Endodermal cell (in vitro differentiated cells): Measurements from ENCODE around the gene PLPPR2. TPM values are rescaled to one million over a fixed set of nuclear protein-coding genes. Genes with fewer than 3 reads are reported as not detected.

Experiments
- DNase-seq: peaks from one replicate; pipeline ENCODE4 v3.0.0-alpha.2; 2017
- H3K27ac ChIP-seq: 2 replicates; pipeline ENCODE4 v1.5.1; 2013; ENCODE audit warnings: mild to moderate bottlenecking, low read depth, low read length, moderate library complexity
- H3K27me3 ChIP-seq: 2 replicates; pipeline ENCODE4 v1.6.1; 2013; ENCODE audit warnings: mild to moderate bottlenecking, low read length, moderate library complexity; ENCODE audit not compliant: insufficient read depth, control insufficient read depth, poor library complexity, severe bottlenecking
- H3K36me3 ChIP-seq: 2 replicates; pipeline ENCODE4 v1.7.0; 2013; ENCODE audit warnings: mild to moderate bottlenecking, low read length, moderate library complexity; ENCODE audit not compliant: control insufficient read depth, insufficient read depth
- H3K4me1 ChIP-seq: one replicate; pipeline ENCODE4 v1.7.0; 2013; ENCODE audit warnings: low read length; ENCODE audit not compliant: control insufficient read depth, insufficient read depth
- H3K4me3 ChIP-seq: 2 replicates; pipeline ENCODE4 v1.5.1; 2013; ENCODE audit warnings: mild to moderate bottlenecking, low read length, moderate library complexity
- H3K9ac ChIP-seq: 2 replicates; pipeline ENCODE4 v1.6.1; 2013; ENCODE audit warnings: mild to moderate bottlenecking, low read length, moderate library complexity; ENCODE audit not compliant: poor library complexity, severe bottlenecking; ENCODE audit errors: extremely low read depth
- H3K9me3 ChIP-seq: 2 replicates; pipeline ENCODE4 v1.6.1; 2013; ENCODE audit warnings: mild to moderate bottlenecking, low read length, moderate library complexity; ENCODE audit not compliant: control insufficient read depth
- H3K27ac Mint-ChIP-seq: 2 replicates; pipeline ENCODE4 v1.8.0; 2020; ENCODE audit warnings: mixed read lengths
- H3K27me3 Mint-ChIP-seq: 2 replicates; pipeline ENCODE4 v1.8.0; 2021; ENCODE audit warnings: mild to moderate bottlenecking, mixed read lengths; ENCODE audit not compliant: insufficient read depth
- H3K36me3 Mint-ChIP-seq: 2 replicates; pipeline ENCODE4 v1.8.0; 2020; ENCODE audit warnings: low read depth, mixed read lengths
- H3K4me1 Mint-ChIP-seq: 2 replicates; pipeline ENCODE4 v1.8.0; 2020; ENCODE audit warnings: mixed read lengths
- H3K4me3 Mint-ChIP-seq: 2 replicates; pipeline ENCODE4 v1.8.0; 2020; ENCODE audit warnings: mild to moderate bottlenecking, moderate library complexity, mixed read lengths
- H3K9me3 Mint-ChIP-seq: 2 replicates; pipeline ENCODE4 v1.8.0; 2020; ENCODE audit warnings: mild to moderate bottlenecking, mixed read lengths
- CTCF ChIP-seq: fragments of 200-600 bp; sonication (generic); conservative IDR thresholded peaks from 2 replicates; pipeline ENCODE4 v1.5.0; 2021; ENCODE audit warnings: antibody characterized with exemption, mild to moderate bottlenecking
- WGBS, 2 experiments: methylation state at CpG; one replicate each; pipeline versions ENCODE4 v1.1.5 to v1.1.7; 2013; ENCODE audit warnings: missing lambda C conversion rate in 2 of 2, mixed read lengths in 1 of 2; ENCODE audit not compliant: insufficient coverage in 1 of 2, insufficient read length in 1 of 2; 5-methylcytosine and 5-hydroxymethylcytosine counted together
- total RNA-seq, 2 donors: library from RNA; stranded (reverse); fragmentation: NEBNext Ultra II Directional in 1 of 2; extraction: Animal tissue kit (Norgen Biotek cat#: 25700) in 1 of 2; gene quantifications; 2 replicates in 1 of 2; 3 replicates in 1 of 2; pipeline ENCODE4 v1.2.1, GENCODE V29; 2021

PLPPR2 gene
- total RNA-seq, 2 donors from 2014 or later: 3.1 to 6.8 TPM

- Histone ChIP-seq H3K4me3 (no peak overlapping the region), H3K9me3 (no peaks in the 10 kb centered on the region), H3K27me3 (no peaks in the 10 kb centered on the region), H3K9ac (no peak overlapping the region), H3K4me1 (no peaks in the 10 kb centered on the region), H3K36me3 (no peaks in the 10 kb centered on the region), H3K27ac (no peak overlapping the region)
- Mint-ChIP-seq H3K27ac (peak overlapping the region; percentile 35), H3K36me3 (peaks cover 51% of the 10 kb centered on the region), H3K27me3 (no peaks in the 10 kb centered on the region), H3K9me3 (no peaks in the 10 kb centered on the region), H3K4me3 (no peak overlapping the region), H3K4me1 (no peaks in the 10 kb centered on the region)
- no peak for TF ChIP-seq CTCF
- no peak for DNase-seq
- 95 to 96% methylated on average over 4 of the region's 4 CpGs for WGBS, 2 experiments
These were observed 53.4 kb downstream of the PLPPR2 start for GRCh38 chr19:11408591-11408990.

- no peaks in the 10 kb centered on the region for H3K36me3 ChIP-seq
- 68 to 81% methylated on average over 7 to 8 of the region's 8 CpGs for WGBS, 2 experiments
- no peaks in the 10 kb centered on the region for H3K27me3 ChIP-seq
- no peaks in the 10 kb centered on the region for H3K4me1 ChIP-seq
- Mint-ChIP-seq H3K4me1 (no peaks in the 10 kb centered on the region), H3K9me3 (no peaks in the 10 kb centered on the region), H3K36me3 (peaks cover 44% of the 10 kb centered on the region), H3K27ac (no peak overlapping the region), H3K27me3 (no peaks in the 10 kb centered on the region), H3K4me3 (no peak overlapping the region)
- no peaks in the 10 kb centered on the region for H3K9me3 ChIP-seq
- DNase-seq: no peak
- TF ChIP-seq CTCF: no peak
- no peak overlapping the region for H3K27ac ChIP-seq
- H3K9ac ChIP-seq: no peak overlapping the region
- no peak overlapping the region for H3K4me3 ChIP-seq
These were observed 55.5 kb downstream of the PLPPR2 start for GRCh38 chr19:11410682-11411081.

GRCh38 chr19:11414544-11414943, 59.3 kb downstream of the PLPPR2 start:
- Histone ChIP-seq H3K9ac (no peak overlapping the region), H3K27ac (no peak overlapping the region), H3K4me1 (no peaks in the 10 kb centered on the region), H3K27me3 (peaks cover 9% of the 10 kb centered on the region), H3K4me3 (no peak overlapping the region), H3K36me3 (no peaks in the 10 kb centered on the region), H3K9me3 (no peaks in the 10 kb centered on the region)
- Mint-ChIP-seq H3K9me3 (no peaks in the 10 kb centered on the region), H3K27me3 (peaks cover 4% of the 10 kb centered on the region), H3K4me1 (peaks cover 2% of the 10 kb centered on the region), H3K36me3 (peaks cover 40% of the 10 kb centered on the region), H3K27ac (no peak overlapping the region), H3K4me3 (no peak overlapping the region)
- 84 to 95% methylated on average over 2 of the region's 2 CpGs for WGBS, 2 experiments
- DNase-seq: no peak
- TF ChIP-seq CTCF: no peak

Other genes starting within 250 kb of the PLPPR2 start
- 10 to 100 TPM; 35.4 to 50.0 TPM for gene SPC24, start 199.7 kb upstream of the PLPPR2 start, total RNA-seq
- gene KANK2, start 157.9 kb upstream of the PLPPR2 start, total RNA-seq: 10 to 100 TPM; 74.2 to 87.7 TPM
- gene ANGPTL8, start 115.8 kb upstream of the PLPPR2 start, total RNA-seq: not detected
- 100 to 1,000 TPM in 1 of 2 donors, 10 to 100 TPM in 1; 93.8 to 111 TPM for gene DOCK6, start 92.9 kb upstream of the PLPPR2 start, total RNA-seq
- gene TSPAN16, start 59.3 kb upstream of the PLPPR2 start, total RNA-seq: not detected
- 10 to 100 TPM; 37.2 to 43.2 TPM for gene RAB3D, start 15.8 kb upstream of the PLPPR2 start, total RNA-seq
- 10 to 100 TPM; 58.2 to 58.9 TPM for gene TMEM205, start 9.2 kb upstream of the PLPPR2 start, total RNA-seq
- gene CCDC159, start 8.9 kb upstream of the PLPPR2 start, total RNA-seq: 10 to 100 TPM; 12.2 to 15.2 TPM
- gene SWSAP1, start 19.2 kb downstream of the PLPPR2 start, total RNA-seq: 1 to 10 TPM; 2.2 to 2.8 TPM
- gene EPOR, start 28.9 kb downstream of the PLPPR2 start, total RNA-seq: 10 to 100 TPM; 27.0 to 39.5 TPM
- 100 to 1,000 TPM; 125 to 131 TPM for gene RGL3, start 63.9 kb downstream of the PLPPR2 start, total RNA-seq
- gene ODAD3, start 79.7 kb downstream of the PLPPR2 start, total RNA-seq: 1 to 10 TPM in 1 of 2 donors, under 1 TPM in 1; 0.88 to 2.4 TPM
- 100 to 1,000 TPM; 454 to 459 TPM for gene PRKCSH, start 80.2 kb downstream of the PLPPR2 start, total RNA-seq
- gene ELAVL3, start 125.6 kb downstream of the PLPPR2 start, total RNA-seq: under 1 TPM in 1 of 2 donors, not detected in 1; 0.55 TPM
- gene ZNF653, start 150.4 kb downstream of the PLPPR2 start, total RNA-seq: 10 to 100 TPM; 12.3 to 12.6 TPM
- gene ECSIT, start 173.7 kb downstream of the PLPPR2 start, total RNA-seq: 10 to 100 TPM; 24.7 to 26.2 TPM
- 10 to 100 TPM; 12.8 to 16.2 TPM for gene CNN1, start 183.4 kb downstream of the PLPPR2 start, total RNA-seq
- gene ELOF1, start 203.8 kb downstream of the PLPPR2 start, total RNA-seq: 10 to 100 TPM; 62.6 to 68.7 TPM
- gene ACP5, start 222.2 kb downstream of the PLPPR2 start, total RNA-seq: 1 to 10 TPM; 2.1 to 3.8 TPM
- gene ZNF627, start 242.1 kb downstream of the PLPPR2 start, total RNA-seq: 10 to 100 TPM; 22.0 to 30.5 TPM